Activated T-helper 1 cell treated with anti-CD3 and anti-CD28 coated beads, Interleukin-2, amount 50 U/mL, for 16 hours (primary cell): ENCODE measurements around the gene ZNF629.
"Not testable (repeated sequence)": the region's sequence is repeated elsewhere in the genome, so short reads cannot be mapped to it uniquely, and the experiment has no call there.

Experiments used
- DNase-seq, 2 donors: peaks; one replicate each; pipeline ENCODE4 v3.0.0-alpha.2; 2020; ENCODE audit warnings: low read depth in 1 of 2, low spot score in 1 of 2

Gene ZNF629

GRCh38 chr16:30786936-30787612 is at the start of gene ZNF629:
ZNF629 (minus strand) TSS chr16:30787205; CDS start chr16:30784482, 2,723 bp downstream.
- DNase-seq = no peak

GRCh38 chr16:30834130-30834740 is 47.2 kb upstream of the ZNF629 start:
- DNase-seq = no peak

- DNase-seq = no peak
Measured at GRCh38 chr16:30830072-30830417, 43.0 kb upstream of the ZNF629 start.

- no peak for DNase-seq
Measured at GRCh38 chr16:30829130-30830071, 42.4 kb upstream of the ZNF629 start.

- no peak for DNase-seq
Measured at GRCh38 chr16:30821891-30822290, 34.9 kb upstream of the ZNF629 start.

GRCh38 chr16:30821441-30821840 is 34.4 kb upstream of the ZNF629 start:
- not testable (repeated sequence) for DNase-seq

GRCh38 chr16:30820952-30821421 is 34.0 kb upstream of the ZNF629 start:
- no peak for DNase-seq

- DNase-seq = no peak
Measured at GRCh38 chr16:30816769-30817168, 29.8 kb upstream of the ZNF629 start.

- DNase-seq = no peak
Measured at GRCh38 chr16:30813821-30814189, 26.8 kb upstream of the ZNF629 start.

- not testable (repeated sequence) for DNase-seq
Measured at GRCh38 chr16:30809675-30810074, 22.7 kb upstream of the ZNF629 start.

- DNase-seq = not testable (repeated sequence)
Measured at GRCh38 chr16:30808890-30809426, 22.0 kb upstream of the ZNF629 start.

GRCh38 chr16:30808146-30808545 is 21.1 kb upstream of the ZNF629 start:
- no peak for DNase-seq

- peak; percentile 27 to 49 for DNase-seq
Measured at GRCh38 chr16:30805370-30806169, 18.6 kb upstream of the ZNF629 start.

GRCh38 chr16:30805056-30805369 is 18.0 kb upstream of the ZNF629 start:
- no peak for DNase-seq

- DNase-seq = no peak
Measured at GRCh38 chr16:30802936-30803335, 15.9 kb upstream of the ZNF629 start.

GRCh38 chr16:30797670-30798309 is 10.8 kb upstream of the ZNF629 start:
- DNase-seq = no peak

- no peak for DNase-seq
Measured at GRCh38 chr16:30794634-30795033, 7.6 kb upstream of the ZNF629 start.

- no peak for DNase-seq
Measured at GRCh38 chr16:30793508-30794069, 6.6 kb upstream of the ZNF629 start.

- DNase-seq = no peak
Measured at GRCh38 chr16:30787613-30788378, 791 bp upstream of the ZNF629 start.
